Activated naive CD4-positive, alpha-beta T cell treated with anti-CD3 and anti-CD28 coated beads, Interleukin-2, amount 50 U/mL, for 72 hours (primary cell): Measurements from ENCODE around the gene COLEC11. TPM values are rescaled to one million over a fixed set of nuclear protein-coding genes. Genes with fewer than 3 reads are reported as not detected.

Experiments
- ATAC-seq, 2 donors: fragments of 150-1000 bp; cut with Tn5 transposase; 2 replicates each; pipeline ENCODE4 v1.10.0; 2021; ENCODE audit warnings: mild to moderate bottlenecking in 2 of 2, moderate library complexity in 2 of 2
- DNase-seq, 2 donors: peaks; one replicate each; pipeline ENCODE4 v3.0.0; 2021 to 2022; ENCODE audit warnings: low spot score in 2 of 2
- H3K27ac Mint-ChIP-seq, 2 donors: one replicate each; pipeline ENCODE4 v1.8.0; 2022; ENCODE audit warnings: mild to moderate bottlenecking in 2 of 2, mixed read lengths in 2 of 2
- H3K36me3 Mint-ChIP-seq, 2 donors: one replicate each; pipeline ENCODE4 v1.8.0; 2022; ENCODE audit warnings: mixed read lengths in 2 of 2
- H3K9me3 Mint-ChIP-seq, 2 donors: one replicate each; pipeline ENCODE4 v1.8.0; 2022; ENCODE audit warnings: mixed read lengths in 2 of 2
- total RNA-seq, 2 donors: library from RNA; stranded (reverse); gene quantifications; one replicate each; pipeline ENCODE4 v1.2.3, GENCODE V29; 2022

The COLEC11 gene
- total RNA-seq, 2 donors from 2014 or later: not detected

GRCh38 chr2:3680548-3681345 is 85.8 kb downstream of the COLEC11 start:
- DNase-seq (no peak), ATAC-seq (no peak)
- Mint-ChIP-seq H3K27ac (no peak overlapping the region), H3K36me3 (no peaks in the 10 kb centered on the region), H3K9me3 (no peaks in the 10 kb centered on the region)

- Mint-ChIP-seq H3K9me3 (no peaks in the 10 kb centered on the region), H3K36me3 (no peaks in the 10 kb centered on the region), H3K27ac (no peak overlapping the region)
- no peak for ATAC-seq
- no peak for DNase-seq
Observed at GRCh38 chr2:3681625-3682024, 86.7 kb downstream of the COLEC11 start.

GRCh38 chr2:3682811-3683210 is 87.9 kb downstream of the COLEC11 start:
- no peak for ATAC-seq
- Mint-ChIP-seq H3K9me3 (no peaks in the 10 kb centered on the region), H3K36me3 (no peaks in the 10 kb centered on the region), H3K27ac (no peak overlapping the region)
- no peak for DNase-seq

GRCh38 chr2:3683748-3684454 is 89.0 kb downstream of the COLEC11 start:
- no peak for DNase-seq
- Mint-ChIP-seq H3K36me3 (peaks cover 0 to 7% of the 10 kb centered on the region in 2 donors), H3K9me3 (no peaks in the 10 kb centered on the region), H3K27ac (no peak overlapping the region)
- no peak for ATAC-seq

GRCh38 chr2:3689998-3690748 is 95.3 kb downstream of the COLEC11 start:
- Mint-ChIP-seq H3K27ac (peak overlapping the region in 1 of 2 donors; percentile 91), H3K36me3 (peaks cover 0 to 13% of the 10 kb centered on the region in 2 donors), H3K9me3 (peaks cover 7 to 10% of the 10 kb centered on the region in 2 donors)
- ATAC-seq (peak in 1 of 2 donors; percentile 46), DNase-seq (no peak)

GRCh38 chr2:3692375-3692774 is 97.5 kb downstream of the COLEC11 start:
- no peak for DNase-seq
- Mint-ChIP-seq H3K27ac (no peak overlapping the region), H3K9me3 (peaks cover 7 to 10% of the 10 kb centered on the region in 2 donors), H3K36me3 (peaks cover 0 to 13% of the 10 kb centered on the region in 2 donors)
- ATAC-seq: no peak

Other genes starting within 250 kb of the COLEC11 start
- 10 to 100 TPM; 28.0 to 43.6 TPM for gene EIPR1, start 217.3 kb upstream of the COLEC11 start, total RNA-seq
- 10 to 100 TPM; 53.9 to 71.4 TPM for gene TRAPPC12, start 215.4 kb upstream of the COLEC11 start, total RNA-seq
- 10 to 100 TPM; 29.3 to 39.3 TPM for gene ADI1, start 75.6 kb upstream of the COLEC11 start, total RNA-seq
- 10 to 100 TPM; 18.3 to 21.9 TPM for gene RNASEH1, start 36.8 kb upstream of the COLEC11 start, total RNA-seq
- 1,000 to 10,000 TPM; 1,548 to 2,231 TPM for gene RPS7, start 19.9 kb upstream of the COLEC11 start, total RNA-seq
- not detected for gene ALLC, start 63.1 kb downstream of the COLEC11 start, total RNA-seq
- gene DCDC2C, start 108.5 kb downstream of the COLEC11 start, total RNA-seq: not detected